ENCODE measurements around the gene ANKRD1. TPM values are rescaled to one million over a fixed set of nuclear protein-coding genes. Genes with fewer than 3 reads are reported as not detected.
A peak's percentile ranks its signal among the peaks of the same experiment; 100 is the strongest.
"Not testable (repeated sequence)": the region's sequence is repeated elsewhere in the genome, so short reads cannot be mapped to it uniquely, and the experiment has no call there.

ANKRD1 gene
- total RNA-seq, 1 donor from 2014 or later = 14.1 TPM

DNA sequence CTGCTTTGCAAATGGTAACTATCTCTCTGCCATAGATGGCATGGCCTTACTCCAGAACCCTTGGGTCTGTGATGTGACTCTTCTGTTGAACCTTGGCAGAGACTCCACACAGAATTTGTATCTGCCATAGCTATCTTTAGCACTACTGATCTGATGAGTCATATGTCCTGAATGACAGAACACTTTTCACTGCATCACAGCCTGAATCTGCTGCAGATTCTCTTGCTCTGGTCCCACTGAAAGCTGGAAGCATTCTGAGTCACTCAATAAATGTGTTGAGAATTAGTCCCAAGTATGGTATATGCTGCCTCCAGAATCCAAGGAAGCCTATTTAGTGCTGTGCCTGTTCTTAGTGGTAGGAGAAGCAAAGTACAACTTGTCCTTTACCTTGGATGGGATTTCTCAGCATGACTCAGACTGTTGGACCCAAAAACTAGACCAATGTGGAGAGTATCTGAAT lies 39.5 kb upstream of the ANKRD1 start:
- Histone ChIP-seq H3K27ac (ENCODE audit: low read depth, low read length) (peak overlapping the region; percentile 92), H3K9ac (ENCODE audit: low read depth in 1 of 3, low read length in 3 of 3) (peak overlapping the region in 1 of 3 donors; percentile 36), H3K4me3 (ENCODE audit: low read length in 3 of 3) (no peak overlapping the region), H3K9me3 (ENCODE audit: control insufficient read depth in 3 of 3, low read length in 3 of 3) (no peaks in the 10 kb centered on the region), H3K4me1 (ENCODE audit: control insufficient read depth in 3 of 3, insufficient read depth in 3 of 3, low read length in 3 of 3) (peaks cover 24 to 31% (median 25%) of the 10 kb centered on the region in 3 donors), H3K36me3 (ENCODE audit: control insufficient read depth in 3 of 3, insufficient read depth in 3 of 3, low read length in 3 of 3) (no peaks in the 10 kb centered on the region), H3K27me3 (ENCODE audit: control insufficient read depth in 3 of 3, insufficient read depth in 3 of 3, low read length in 3 of 3) (no peaks in the 10 kb centered on the region)

DNA sequence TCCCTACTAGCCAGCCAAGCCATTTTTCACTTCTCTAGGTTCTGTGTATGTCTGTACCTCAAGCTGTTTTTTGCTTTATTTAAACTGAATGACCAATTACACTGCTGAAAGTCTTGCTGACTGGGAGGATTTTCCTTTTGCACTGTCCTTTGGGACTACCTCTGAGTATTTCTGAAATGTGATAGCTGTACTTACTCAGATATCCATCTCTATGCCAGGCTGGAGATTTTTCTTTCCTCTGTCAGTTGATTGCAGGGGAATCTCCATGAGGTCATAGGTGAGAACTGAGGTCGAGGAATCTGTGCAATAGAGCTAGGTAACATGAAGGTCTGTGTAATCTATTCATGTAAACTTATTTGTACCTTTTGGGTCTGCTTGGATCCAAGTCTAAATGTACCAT lies 38.9 kb upstream of the ANKRD1 start:
- Histone ChIP-seq H3K36me3 (ENCODE audit: control insufficient read depth in 3 of 3, insufficient read depth in 3 of 3, low read length in 3 of 3) (no peaks in the 10 kb centered on the region), H3K4me3 (ENCODE audit: low read length in 3 of 3) (no peak overlapping the region), H3K4me1 (ENCODE audit: control insufficient read depth in 3 of 3, insufficient read depth in 3 of 3, low read length in 3 of 3) (peaks cover 21 to 31% (median 25%) of the 10 kb centered on the region in 3 donors), H3K27me3 (ENCODE audit: control insufficient read depth in 3 of 3, insufficient read depth in 3 of 3, low read length in 3 of 3) (no peaks in the 10 kb centered on the region), H3K27ac (ENCODE audit: low read depth, low read length) (peak overlapping the region; percentile 92), H3K9ac (ENCODE audit: low read depth in 1 of 3, low read length in 3 of 3) (peak overlapping the region in 1 of 3 donors; percentile 24), H3K9me3 (ENCODE audit: control insufficient read depth in 3 of 3, low read length in 3 of 3) (no peaks in the 10 kb centered on the region)

DNA sequence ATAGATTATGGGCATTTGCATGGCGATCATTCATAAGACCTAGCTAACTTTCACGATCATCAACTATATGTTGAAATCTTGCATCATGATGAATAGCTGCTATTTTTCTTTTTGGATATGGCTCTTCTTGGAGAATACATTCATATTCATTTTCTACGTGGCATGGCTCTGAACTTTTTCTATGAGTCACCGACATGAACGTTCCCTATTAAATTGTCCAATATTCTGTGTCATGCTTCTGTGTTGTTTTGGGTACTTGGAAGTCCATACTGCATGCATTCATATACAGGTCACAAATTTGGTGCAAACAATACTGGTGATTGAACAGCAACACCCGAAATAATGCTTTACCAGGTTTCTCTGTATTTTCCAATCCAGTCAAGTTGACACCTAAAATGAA lies 37.9 kb upstream of the ANKRD1 start:
- no peak overlapping the region for H3K9ac ChIP-seq (ENCODE audit: low read depth in 1 of 3, low read length in 3 of 3)
- H3K9me3 ChIP-seq (ENCODE audit: control insufficient read depth in 3 of 3, low read length in 3 of 3) = no peaks in the 10 kb centered on the region
- peaks cover 20 to 31% (median 23%) of the 10 kb centered on the region in 3 donors for H3K4me1 ChIP-seq (ENCODE audit: control insufficient read depth in 3 of 3, insufficient read depth in 3 of 3, low read length in 3 of 3)
- no peak overlapping the region for H3K4me3 ChIP-seq (ENCODE audit: low read length in 3 of 3)
- no peaks in the 10 kb centered on the region for H3K27me3 ChIP-seq (ENCODE audit: control insufficient read depth in 3 of 3, insufficient read depth in 3 of 3, low read length in 3 of 3)
- no peaks in the 10 kb centered on the region for H3K36me3 ChIP-seq (ENCODE audit: control insufficient read depth in 3 of 3, insufficient read depth in 3 of 3, low read length in 3 of 3)
- H3K27ac ChIP-seq (ENCODE audit: low read depth, low read length) = no peak overlapping the region

DNA sequence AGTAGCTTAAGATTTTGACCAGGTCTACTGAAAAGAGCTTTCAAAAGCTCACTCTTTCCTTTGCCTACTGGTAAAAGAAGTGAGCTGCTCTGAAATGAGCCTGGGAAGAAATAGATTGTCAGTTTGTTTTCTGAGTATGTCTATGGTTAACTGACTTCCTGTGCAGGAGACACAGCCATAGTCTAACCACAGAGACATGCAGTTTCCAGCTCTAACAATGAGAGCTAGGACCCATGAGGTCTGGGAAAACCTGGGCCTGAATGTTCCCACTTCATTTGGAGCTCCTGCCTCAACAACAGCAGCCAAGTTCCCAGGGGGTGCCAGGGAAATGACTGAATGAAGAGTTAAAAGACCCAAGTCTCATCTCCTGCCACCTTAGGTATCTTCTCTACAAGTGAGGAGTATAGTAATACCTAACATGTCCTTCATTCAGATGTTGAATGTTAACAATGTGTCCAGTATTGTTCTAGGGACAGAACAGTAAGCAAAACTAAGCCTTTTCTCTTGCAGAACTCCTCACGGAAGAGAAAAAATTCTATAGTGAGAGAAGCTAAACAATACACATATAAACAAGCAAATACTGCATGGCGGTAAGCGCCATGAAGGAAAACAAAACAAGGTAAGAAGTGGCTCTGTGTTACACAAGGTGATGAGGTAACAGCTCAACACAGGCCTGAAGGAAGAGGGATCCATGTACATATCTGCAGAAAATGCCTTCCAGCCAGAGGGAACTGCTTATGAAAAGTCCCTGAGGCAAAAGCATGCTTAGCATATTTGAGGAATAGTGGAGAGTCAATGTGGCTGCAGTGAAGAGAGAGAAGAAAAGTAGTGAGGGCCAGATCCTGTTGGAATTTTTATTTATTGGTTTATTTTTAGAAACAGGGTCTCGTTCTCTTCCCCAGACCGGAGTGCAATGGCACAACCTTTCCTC lies 26.4 kb upstream of the ANKRD1 start:
- no peaks in the 10 kb centered on the region for H3K27me3 ChIP-seq (ENCODE audit: control insufficient read depth in 3 of 3, insufficient read depth in 3 of 3, low read length in 3 of 3)
- no peaks in the 10 kb centered on the region for H3K4me1 ChIP-seq (ENCODE audit: control insufficient read depth in 3 of 3, insufficient read depth in 3 of 3, low read length in 3 of 3)
- no peak overlapping the region for H3K4me3 ChIP-seq (ENCODE audit: low read length in 3 of 3)
- no peaks in the 10 kb centered on the region for H3K9me3 ChIP-seq (ENCODE audit: control insufficient read depth in 3 of 3, low read length in 3 of 3)
- H3K36me3 ChIP-seq (ENCODE audit: control insufficient read depth in 3 of 3, insufficient read depth in 3 of 3, low read length in 3 of 3) = no peaks in the 10 kb centered on the region
- no peak overlapping the region for H3K9ac ChIP-seq (ENCODE audit: low read depth in 1 of 3, low read length in 3 of 3)
- H3K27ac ChIP-seq (ENCODE audit: low read depth, low read length) = no peak overlapping the region

DNA sequence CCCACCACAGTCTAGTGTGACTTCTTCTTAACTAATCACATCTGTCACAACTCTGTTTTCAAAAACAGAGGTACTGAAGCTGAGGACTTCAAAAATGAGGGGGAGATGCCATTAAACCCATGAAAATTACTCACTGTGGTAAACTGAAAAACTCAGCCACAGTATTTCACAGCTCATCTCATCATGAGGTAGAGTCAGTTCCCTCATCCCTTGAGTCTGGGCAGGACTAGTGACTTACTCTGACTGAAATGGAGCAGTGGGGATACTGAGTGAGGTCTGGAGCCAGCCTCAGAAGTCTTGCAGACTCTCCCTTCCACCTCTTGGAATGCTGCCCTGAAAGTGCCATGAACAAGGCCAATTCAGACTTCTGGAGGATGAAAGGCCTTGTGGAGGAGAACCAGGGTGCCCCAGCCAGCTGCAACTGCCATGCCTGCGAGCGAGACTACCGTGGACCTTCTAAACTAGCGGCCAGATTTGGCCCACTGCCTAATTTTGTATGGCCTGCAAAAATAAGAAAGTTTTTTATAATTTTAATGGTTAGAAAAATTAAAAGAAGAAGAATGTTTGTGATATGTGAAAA lies 24.7 kb upstream of the ANKRD1 start:
- no peaks in the 10 kb centered on the region for H3K9me3 ChIP-seq (ENCODE audit: control insufficient read depth in 3 of 3, low read length in 3 of 3)
- H3K27me3 ChIP-seq (ENCODE audit: control insufficient read depth in 3 of 3, insufficient read depth in 3 of 3, low read length in 3 of 3) = no peaks in the 10 kb centered on the region
- no peaks in the 10 kb centered on the region for H3K4me1 ChIP-seq (ENCODE audit: control insufficient read depth in 3 of 3, insufficient read depth in 3 of 3, low read length in 3 of 3)
- H3K9ac ChIP-seq (ENCODE audit: low read depth in 1 of 3, low read length in 3 of 3) = no peak overlapping the region
- H3K27ac ChIP-seq (ENCODE audit: low read depth, low read length) = no peak overlapping the region
- H3K4me3 ChIP-seq (ENCODE audit: low read length in 3 of 3) = no peak overlapping the region
- H3K36me3 ChIP-seq (ENCODE audit: control insufficient read depth in 3 of 3, insufficient read depth in 3 of 3, low read length in 3 of 3) = no peaks in the 10 kb centered on the region

DNA sequence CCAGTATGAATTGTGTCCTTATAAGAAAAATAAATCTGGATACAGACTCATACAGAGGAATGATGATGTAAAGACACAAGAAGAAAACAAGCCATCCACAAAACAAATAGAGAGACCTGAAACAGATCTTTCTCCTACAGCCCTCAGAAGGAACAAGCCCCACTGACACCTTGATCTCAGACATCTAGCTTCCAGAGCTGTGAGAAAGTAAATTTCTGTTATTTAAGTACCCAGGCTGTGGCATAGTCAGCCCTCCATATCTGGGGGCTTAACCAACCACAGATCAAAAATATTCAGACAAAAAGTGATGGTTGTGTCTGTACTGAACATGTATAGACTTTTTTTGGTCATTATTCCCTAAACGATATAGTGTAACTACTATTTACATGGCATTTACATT lies 23.9 kb upstream of the ANKRD1 start:
- no peaks in the 10 kb centered on the region for H3K27me3 ChIP-seq (ENCODE audit: control insufficient read depth in 3 of 3, insufficient read depth in 3 of 3, low read length in 3 of 3)
- H3K36me3 ChIP-seq (ENCODE audit: control insufficient read depth in 3 of 3, insufficient read depth in 3 of 3, low read length in 3 of 3) = no peaks in the 10 kb centered on the region
- no peak overlapping the region for H3K27ac ChIP-seq (ENCODE audit: low read depth, low read length)
- H3K4me1 ChIP-seq (ENCODE audit: control insufficient read depth in 3 of 3, insufficient read depth in 3 of 3, low read length in 3 of 3) = no peaks in the 10 kb centered on the region
- H3K9ac ChIP-seq (ENCODE audit: low read depth in 1 of 3, low read length in 3 of 3) = no peak overlapping the region
- H3K9me3 ChIP-seq (ENCODE audit: control insufficient read depth in 3 of 3, low read length in 3 of 3) = no peaks in the 10 kb centered on the region
- H3K4me3 ChIP-seq (ENCODE audit: low read length in 3 of 3) = no peak overlapping the region

DNA sequence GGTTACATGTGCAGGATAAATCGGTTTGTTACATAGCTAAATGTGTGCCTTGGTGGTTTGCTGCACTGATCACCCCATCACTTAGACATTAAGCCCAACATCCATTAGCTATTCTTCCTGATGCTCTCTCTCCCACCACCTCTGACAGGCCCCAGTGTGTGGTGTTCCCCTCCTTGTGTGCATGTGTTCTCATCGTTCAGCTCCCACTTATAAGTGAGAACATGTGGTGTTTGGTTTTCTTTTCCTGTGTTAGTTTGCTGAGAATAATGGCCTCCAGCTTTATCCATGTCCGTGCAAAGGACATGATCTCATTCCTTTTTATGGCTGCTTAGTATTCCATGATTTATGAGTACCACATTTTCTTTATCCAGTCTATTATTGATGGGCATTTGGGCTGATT lies 22.1 kb upstream of the ANKRD1 start:
- not testable (repeated sequence) for H3K9me3 ChIP-seq (ENCODE audit: control insufficient read depth in 3 of 3, low read length in 3 of 3); H3K4me1 ChIP-seq (ENCODE audit: control insufficient read depth in 3 of 3, insufficient read depth in 3 of 3, low read length in 3 of 3); H3K27ac ChIP-seq (ENCODE audit: low read depth, low read length); H3K27me3 ChIP-seq (ENCODE audit: control insufficient read depth in 3 of 3, insufficient read depth in 3 of 3, low read length in 3 of 3); H3K9ac ChIP-seq (ENCODE audit: low read depth in 1 of 3, low read length in 3 of 3); H3K36me3 ChIP-seq (ENCODE audit: control insufficient read depth in 3 of 3, insufficient read depth in 3 of 3, low read length in 3 of 3); H3K4me3 ChIP-seq (ENCODE audit: low read length in 3 of 3)

DNA sequence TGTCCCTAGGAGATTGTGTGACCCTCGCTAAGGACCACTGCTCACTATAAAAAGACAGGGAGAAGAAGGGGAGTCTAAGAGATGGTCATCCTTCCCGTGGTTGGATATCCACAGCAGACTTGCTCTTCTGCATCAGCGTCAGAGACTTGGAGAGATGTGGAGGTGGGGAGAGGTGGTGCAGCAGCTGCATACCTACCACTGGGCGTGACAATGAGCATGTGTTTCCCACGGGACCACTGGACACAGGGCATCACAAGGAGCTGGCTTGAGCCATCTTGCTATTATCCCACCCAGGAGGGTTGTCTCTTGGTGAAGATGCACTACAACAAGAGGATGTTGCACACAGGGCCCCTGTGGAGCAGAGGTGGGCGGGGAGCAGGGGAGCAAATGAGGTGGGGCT lies 18.8 kb upstream of the ANKRD1 start:
- Histone ChIP-seq H3K9ac (ENCODE audit: low read depth in 1 of 3, low read length in 3 of 3) (no peak overlapping the region), H3K4me3 (ENCODE audit: low read length in 3 of 3) (no peak overlapping the region), H3K27ac (ENCODE audit: low read depth, low read length) (no peak overlapping the region), H3K4me1 (ENCODE audit: control insufficient read depth in 3 of 3, insufficient read depth in 3 of 3, low read length in 3 of 3) (no peaks in the 10 kb centered on the region), H3K9me3 (ENCODE audit: control insufficient read depth in 3 of 3, low read length in 3 of 3) (no peaks in the 10 kb centered on the region), H3K36me3 (ENCODE audit: control insufficient read depth in 3 of 3, insufficient read depth in 3 of 3, low read length in 3 of 3) (no peaks in the 10 kb centered on the region), H3K27me3 (ENCODE audit: control insufficient read depth in 3 of 3, insufficient read depth in 3 of 3, low read length in 3 of 3) (no peaks in the 10 kb centered on the region)

DNA sequence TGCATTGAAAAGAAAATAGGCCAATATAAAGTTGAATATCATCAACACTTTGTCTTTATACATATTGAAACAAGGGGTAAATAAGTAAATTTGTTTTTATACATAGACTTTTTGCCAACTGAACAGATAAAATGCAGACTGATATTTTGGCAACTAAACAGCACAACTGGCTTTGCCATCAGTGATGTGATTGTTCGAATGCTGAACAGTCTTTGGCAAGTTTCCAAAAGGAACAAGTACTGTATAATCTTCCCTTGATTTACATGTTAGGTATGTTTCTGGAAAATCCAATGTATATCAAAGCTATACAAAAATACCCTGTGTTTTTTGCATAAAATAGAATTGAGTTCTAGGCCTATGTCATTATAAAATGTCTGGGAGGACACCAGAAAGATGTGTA lies 18.2 kb upstream of the ANKRD1 start:
- H3K27me3 ChIP-seq (ENCODE audit: control insufficient read depth in 3 of 3, insufficient read depth in 3 of 3, low read length in 3 of 3) = no peaks in the 10 kb centered on the region
- H3K9me3 ChIP-seq (ENCODE audit: control insufficient read depth in 3 of 3, low read length in 3 of 3) = no peaks in the 10 kb centered on the region

DNA sequence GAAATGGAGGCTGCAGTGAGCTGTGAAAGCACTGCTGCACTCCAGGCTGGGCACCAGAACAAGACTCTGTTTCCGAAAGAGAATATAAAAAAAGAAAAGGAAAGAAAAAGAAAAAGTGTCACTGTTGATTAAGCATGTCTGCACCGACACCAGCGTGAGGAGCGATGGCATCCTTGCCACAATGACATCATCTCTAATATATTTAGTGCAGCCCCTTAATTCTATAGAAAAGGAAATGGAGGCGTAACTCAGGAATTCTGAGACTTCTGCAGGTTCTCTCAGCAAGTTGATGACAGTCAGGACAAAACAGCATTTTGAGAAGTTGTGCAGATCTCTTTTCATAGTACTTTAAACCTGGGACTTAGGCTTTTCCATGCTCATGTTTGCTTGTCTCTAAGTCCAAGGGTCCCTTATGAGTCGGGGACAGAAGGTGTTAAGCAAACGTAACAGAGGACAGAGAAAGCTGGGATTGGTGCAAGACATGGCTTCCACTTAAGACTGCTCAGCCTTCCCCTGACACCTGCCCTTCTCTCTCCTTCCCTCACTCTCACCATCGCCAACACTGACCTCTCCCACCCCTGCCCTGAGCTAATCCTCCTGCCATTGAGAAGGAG lies 16.9 kb upstream of the ANKRD1 start:
- H3K9me3 ChIP-seq (ENCODE audit: control insufficient read depth in 3 of 3, low read length in 3 of 3) = no peaks in the 10 kb centered on the region
- H3K9ac ChIP-seq (ENCODE audit: low read depth in 1 of 3, low read length in 3 of 3) = no peak overlapping the region
- H3K27me3 ChIP-seq (ENCODE audit: control insufficient read depth in 3 of 3, insufficient read depth in 3 of 3, low read length in 3 of 3) = no peaks in the 10 kb centered on the region
- H3K4me3 ChIP-seq (ENCODE audit: low read length in 3 of 3) = no peak overlapping the region
- H3K27ac ChIP-seq (ENCODE audit: low read depth, low read length) = no peak overlapping the region
- H3K4me1 ChIP-seq (ENCODE audit: control insufficient read depth in 3 of 3, insufficient read depth in 3 of 3, low read length in 3 of 3) = no peaks in the 10 kb centered on the region
- no peaks in the 10 kb centered on the region for H3K36me3 ChIP-seq (ENCODE audit: control insufficient read depth in 3 of 3, insufficient read depth in 3 of 3, low read length in 3 of 3)

More for the DNA sequence above, 18.2 kb upstream of the ANKRD1 start:
- Histone ChIP-seq H3K9ac (ENCODE audit: low read depth in 1 of 3, low read length in 3 of 3) (no peak overlapping the region), H3K36me3 (ENCODE audit: control insufficient read depth in 3 of 3, insufficient read depth in 3 of 3, low read length in 3 of 3) (no peaks in the 10 kb centered on the region), H3K4me1 (ENCODE audit: control insufficient read depth in 3 of 3, insufficient read depth in 3 of 3, low read length in 3 of 3) (no peaks in the 10 kb centered on the region), H3K4me3 (ENCODE audit: low read length in 3 of 3) (no peak overlapping the region), H3K27ac (ENCODE audit: low read depth, low read length) (no peak overlapping the region)

Data from skeletal muscle tissue (tissue), 4 donors.